Measurements from ENCODE around the gene LRRC23. TPM values are rescaled to one million over a fixed set of nuclear protein-coding genes. Genes with fewer than 3 reads are reported as not detected.

Gene LRRC23
- polyA plus RNA-seq, 1 of the 3 experiments (the other 2 are of a cell fraction): 11.9 TPM

DNA sequence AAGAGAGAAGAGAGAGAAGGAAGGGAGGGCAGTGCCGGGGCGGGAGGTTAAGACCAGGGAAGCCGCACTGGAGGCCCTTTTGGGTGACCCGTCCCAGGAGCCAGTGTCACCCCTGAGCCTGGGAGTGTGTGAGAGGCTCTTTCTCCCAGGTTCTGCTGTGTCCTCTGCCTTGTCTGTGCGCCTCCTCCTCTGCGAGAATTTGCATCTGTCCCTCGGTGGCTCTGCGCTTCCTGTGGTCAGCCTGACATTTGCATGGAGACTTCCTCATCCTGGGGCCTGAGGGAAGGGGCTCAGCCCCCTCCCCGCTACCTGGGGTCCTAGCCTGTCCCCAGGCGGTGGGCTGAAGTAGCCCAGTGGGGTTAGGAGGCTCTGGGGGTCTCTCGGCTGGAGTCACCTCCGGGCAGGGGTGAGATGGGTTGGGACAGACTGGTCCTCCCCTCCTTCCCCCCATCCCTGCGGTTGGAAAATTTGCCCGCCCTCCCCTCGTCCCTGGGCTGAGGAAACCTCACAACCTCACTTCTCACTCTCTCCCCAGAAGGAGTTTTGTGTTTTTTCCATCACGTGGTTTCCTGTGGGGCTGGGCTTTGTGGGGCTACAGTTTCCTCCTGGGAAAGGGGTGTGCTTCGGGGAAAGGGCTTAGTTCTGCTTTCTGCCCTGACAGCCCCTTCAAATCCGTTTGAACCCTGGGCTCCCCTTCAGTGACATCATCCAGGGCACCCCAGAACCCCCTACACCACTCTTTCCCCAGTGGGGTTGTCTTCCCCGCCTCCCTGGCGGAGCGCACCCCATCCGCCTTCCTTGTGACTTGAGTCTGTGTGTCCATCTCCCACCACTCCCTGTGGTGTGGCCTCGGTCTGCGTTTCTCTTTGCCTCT is 49.1 kb downstream of the LRRC23 start:
- Histone ChIP-seq H3K9ac (no peak overlapping the region), H4K20me1 (ENCODE audit: insufficient read depth) (no peaks in the 10 kb centered on the region), H3F3A (replicated peaks; ENCODE audit: insufficient read depth) (no peaks in the 10 kb centered on the region), H3K79me2 (ENCODE audit: insufficient read depth) (no peaks in the 10 kb centered on the region), H3K36me3 (replicated peaks in 1 of 2; ENCODE audit: control insufficient read depth in 1 of 2, insufficient read depth in 2 of 2, low read length in 1 of 2) (no peaks in the 10 kb centered on the region), H3K9me2 (no peaks in the 10 kb centered on the region), H3K4me1 (ENCODE audit: control insufficient read depth in 1 of 2, insufficient read depth in 2 of 2, low read depth in 1 of 2, low read length in 1 of 2) (no peaks in the 10 kb centered on the region), H2AFZ (ENCODE audit: low read depth) (no peak overlapping the region), H3K27ac (ENCODE audit: low read depth in 2 of 2, low read length in 1 of 2) (no peak overlapping the region), H3K4me3 (ENCODE audit: low read depth in 2 of 2, low read length in 1 of 2) (no peak overlapping the region), H3K4me2 (no peak overlapping the region), H3K9me3 (no peaks in the 10 kb centered on the region), H3K27me3 (ENCODE audit: insufficient read depth) (no peaks in the 10 kb centered on the region)
- CTCF ChIA-PET: interaction anchor here (0.6 to 1.9 kb wide), 3 partner anchors 9 to 414 kb away, joined by 3 to 7 read pairs (median 7); no protein-coding TSS in a partner anchor
- peak; percentile 24 for DNase-seq
- TF ChIP-seq YY1 (IDR thresholded peaks at IDR 0.05; ENCODE audit: low read depth) (no peak), TCF12 (IDR thresholded peaks at IDR 0.05) (no peak), TAF1 (IDR thresholded peaks at IDR 0.05; ENCODE audit: borderline replicate concordance, low read depth, low read length) (no peak), MEF2A (IDR thresholded peaks at IDR 0.05; ENCODE audit: borderline replicate concordance, low read depth) (no peak), FOSL2 (IDR thresholded peaks at IDR 0.05; ENCODE audit: borderline replicate concordance, low read depth) (no peak), EP300 (IDR thresholded peaks at IDR 0.05; ENCODE audit: borderline replicate concordance in 1 of 2, low read depth in 1 of 2, low read length in 1 of 2) (no peak), RCOR1 (IDR thresholded peaks at IDR 0.05; ENCODE audit: low read length) (no peak)
- TF ChIP-seq, protein P1, sequence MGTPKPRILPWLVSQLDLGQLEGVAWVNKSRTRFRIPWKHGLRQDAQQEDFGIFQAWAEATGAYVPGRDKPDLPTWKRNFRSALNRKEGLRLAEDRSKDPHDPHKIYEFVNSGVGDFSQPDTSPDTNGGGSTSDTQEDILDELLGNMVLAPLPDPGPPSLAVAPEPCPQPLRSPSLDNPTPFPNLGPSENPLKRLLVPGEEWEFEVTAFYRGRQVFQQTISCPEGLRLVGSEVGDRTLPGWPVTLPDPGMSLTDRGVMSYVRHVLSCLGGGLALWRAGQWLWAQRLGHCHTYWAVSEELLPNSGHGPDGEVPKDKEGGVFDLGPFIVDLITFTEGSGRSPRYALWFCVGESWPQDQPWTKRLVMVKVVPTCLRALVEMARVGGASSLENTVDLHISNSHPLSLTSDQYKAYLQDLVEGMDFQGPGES (IDR thresholded peaks at IDR 0.05; ENCODE audit: low read depth, low read length): no peak
- POLR2A ChIA-PET: no interaction called here
- 87% methylated on average over 13 of the region's 24 CpGs for WGBS (ENCODE audit: low lambda C conversion rate)

DNA sequence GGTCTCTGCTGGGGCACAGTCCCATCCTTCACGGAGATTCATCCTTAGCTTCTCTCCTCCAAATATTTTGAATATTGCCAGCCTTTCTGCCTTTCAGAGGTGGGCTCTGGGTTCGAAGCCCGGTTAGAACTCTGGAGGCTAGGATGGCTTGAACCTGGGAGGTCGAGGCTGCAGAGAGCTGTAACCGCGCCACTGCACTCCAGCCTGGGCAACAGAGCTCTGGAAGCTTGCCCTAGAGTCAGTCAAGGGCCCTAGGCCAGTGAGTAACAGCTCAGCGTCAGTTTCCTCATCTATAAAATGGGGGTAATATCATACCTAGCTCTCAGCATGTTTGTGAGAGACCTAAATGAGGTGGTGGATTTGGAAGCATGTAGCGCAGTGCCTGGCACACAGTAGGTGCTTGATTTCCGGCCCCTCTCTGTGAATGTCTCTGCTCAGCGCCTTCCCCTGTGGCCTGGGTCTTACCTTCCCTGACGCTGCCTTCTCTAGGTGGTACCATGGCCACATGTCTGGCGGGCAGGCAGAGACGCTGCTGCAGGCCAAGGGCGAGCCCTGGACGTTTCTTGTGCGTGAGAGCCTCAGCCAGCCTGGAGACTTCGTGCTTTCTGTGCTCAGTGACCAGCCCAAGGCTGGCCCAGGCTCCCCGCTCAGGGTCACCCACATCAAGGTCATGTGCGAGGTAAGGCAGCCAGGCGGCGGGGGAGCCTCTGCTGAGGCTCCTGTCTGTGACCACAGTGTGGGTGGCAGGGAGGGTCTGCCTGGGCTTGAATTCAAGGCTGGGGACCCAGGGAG is 49.9 kb downstream of the LRRC23 start:
- Histone ChIP-seq H3K4me1 (ENCODE audit: control insufficient read depth in 1 of 2, insufficient read depth in 2 of 2, low read depth in 1 of 2, low read length in 1 of 2) (no peaks in the 10 kb centered on the region), H2AFZ (ENCODE audit: low read depth) (no peak overlapping the region), H3K4me3 (ENCODE audit: low read depth in 2 of 2, low read length in 1 of 2) (no peak overlapping the region), H4K20me1 (ENCODE audit: insufficient read depth) (no peaks in the 10 kb centered on the region), H3K79me2 (ENCODE audit: insufficient read depth) (no peaks in the 10 kb centered on the region), H3K9me2 (no peaks in the 10 kb centered on the region), H3K27ac (ENCODE audit: low read depth in 2 of 2, low read length in 1 of 2) (no peak overlapping the region), H3K36me3 (replicated peaks in 1 of 2; ENCODE audit: control insufficient read depth in 1 of 2, insufficient read depth in 2 of 2, low read length in 1 of 2) (no peaks in the 10 kb centered on the region), H3K27me3 (ENCODE audit: insufficient read depth) (no peaks in the 10 kb centered on the region), H3F3A (replicated peaks; ENCODE audit: insufficient read depth) (no peaks in the 10 kb centered on the region), H3K9ac (no peak overlapping the region), H3K4me2 (no peak overlapping the region), H3K9me3 (no peaks in the 10 kb centered on the region)
- POLR2A ChIA-PET: no interaction called here
- peak; percentile 24 for DNase-seq
- WGBS (ENCODE audit: low lambda C conversion rate): 88% methylated on average over 16 of the region's 21 CpGs
- TF ChIP-seq, protein P1 (IDR thresholded peaks at IDR 0.05; ENCODE audit: low read depth, low read length): no peak
- TF ChIP-seq RAD21 (IDR thresholded peaks at IDR 0.05; ENCODE audit: low read length) (no peak), NRF1 (IDR thresholded peaks at IDR 0.05; ENCODE audit: low read depth, low read length) (no peak), ELF1 (IDR thresholded peaks at IDR 0.05) (no peak), NFIC (IDR thresholded peaks at IDR 0.05; ENCODE audit: borderline replicate concordance) (no peak), FOSL2 (IDR thresholded peaks at IDR 0.05; ENCODE audit: borderline replicate concordance, low read depth) (no peak), TAF1 (IDR thresholded peaks at IDR 0.05; ENCODE audit: borderline replicate concordance, low read depth, low read length) (no peak), EP300 (IDR thresholded peaks at IDR 0.05; ENCODE audit: borderline replicate concordance in 1 of 2, low read depth in 1 of 2, low read length in 1 of 2) (no peak), MEF2A (IDR thresholded peaks at IDR 0.05; ENCODE audit: borderline replicate concordance, low read depth) (no peak)
- TF ChIP-seq, protein P2, sequence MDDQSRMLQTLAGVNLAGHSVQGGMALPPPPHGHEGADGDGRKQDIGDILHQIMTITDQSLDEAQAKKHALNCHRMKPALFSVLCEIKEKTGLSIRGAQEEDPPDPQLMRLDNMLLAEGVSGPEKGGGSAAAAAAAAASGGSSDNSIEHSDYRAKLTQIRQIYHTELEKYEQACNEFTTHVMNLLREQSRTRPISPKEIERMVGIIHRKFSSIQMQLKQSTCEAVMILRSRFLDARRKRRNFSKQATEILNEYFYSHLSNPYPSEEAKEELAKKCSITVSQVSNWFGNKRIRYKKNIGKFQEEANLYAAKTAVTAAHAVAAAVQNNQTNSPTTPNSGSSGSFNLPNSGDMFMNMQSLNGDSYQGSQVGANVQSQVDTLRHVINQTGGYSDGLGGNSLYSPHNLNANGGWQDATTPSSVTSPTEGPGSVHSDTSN (IDR thresholded peaks at IDR 0.05): no peak
- CTCF ChIA-PET: interaction anchor here (2.0 to 2.4 kb wide), 2 partner anchors 10 to 30 kb away, joined by 4 to 15 read pairs; no protein-coding TSS in a partner anchor
